ENCODE data around the gene CCDC18.

GRCh38 chr1:93238425-93238824, 57.9 kb downstream of the CCDC18 start:
- no peak for TF ChIP-seq POLR2A (IDR thresholded peaks at IDR 0.05)
- TF ChIP-seq CTCF (IDR thresholded peaks at IDR 0.05 in 4 of 5, conservative IDR thresholded peaks at IDR 0.05 in 1 of 5) = no peak
